Measurements from ENCODE around the gene PRAC1.
A peak's percentile ranks its signal among the peaks of the same experiment; 100 is the strongest.

Gene PRAC1

GRCh38 chr17:48729335-48730239 is 7.3 kb upstream of the PRAC1 start:
- no peak overlapping the region for H3K4me3 ChIP-seq (ENCODE audit: low read length)
- DNase-seq (ENCODE audit: low read depth): no peak
- TF ChIP-seq CTCF (conservative IDR thresholded peaks at IDR 0.05; ENCODE audit: low read length): no peak

GRCh38 chr17:48728232-48729231 is 6.2 kb upstream of the PRAC1 start, which contains the start of gene HOXB13:
Gene HOXB13 (minus strand): TSS chr17:48728750. CDS start chr17:48728593, 157 bp downstream.
- TF ChIP-seq CTCF (conservative IDR thresholded peaks at IDR 0.05; ENCODE audit: low read length): no peak
- peak; percentile 57 for DNase-seq (ENCODE audit: low read depth)
- H3K4me3 ChIP-seq (ENCODE audit: low read length): peak within 1 kb of the TSS; percentile 41

- DNase-seq (ENCODE audit: low read depth): no peak
- TF ChIP-seq CTCF (conservative IDR thresholded peaks at IDR 0.05; ENCODE audit: low read length): no peak
- H3K4me3 ChIP-seq (ENCODE audit: low read length): no peak overlapping the region
Measured at GRCh38 chr17:48727415-48728175, 5.3 kb upstream of the PRAC1 start.

GRCh38 chr17:48726916-48727286 is 4.6 kb upstream of the PRAC1 start:
- H3K4me3 ChIP-seq (ENCODE audit: low read length): no peak overlapping the region
- DNase-seq (ENCODE audit: low read depth): no peak
- no peak for TF ChIP-seq CTCF (conservative IDR thresholded peaks at IDR 0.05; ENCODE audit: low read length)

GRCh38 chr17:48726114-48726915 is 4.0 kb upstream of the PRAC1 start:
- no peak overlapping the region for H3K4me3 ChIP-seq (ENCODE audit: low read length)
- no peak for TF ChIP-seq CTCF (conservative IDR thresholded peaks at IDR 0.05; ENCODE audit: low read length)

More at GRCh38 chr17:48726114-48726915, 4.0 kb upstream of the PRAC1 start:
- no peak for DNase-seq (ENCODE audit: low read depth)
